H1 (cell line): ENCODE results near the gene THEMIS. TPM values are rescaled to one million over a fixed set of nuclear protein-coding genes. Genes with fewer than 3 reads are reported as not detected.

Source experiments
- CTCF ChIA-PET: fragments of 300-600 bp; sonication (Branson Sonifier 250); formaldehyde crosslinking; loops from one replicate; lab custom pipeline; 2021; ENCODE audit not compliant: partially characterized antibody; lab: Charles Lee
- POLR2A ChIA-PET: fragments of 300-600 bp; sonication (Branson Sonifier 250); formaldehyde crosslinking; loops from one replicate; lab custom pipeline; 2021; ENCODE audit warnings: inconsistent platforms; ENCODE audit not compliant: partially characterized antibody; lab: Charles Lee
- DNase-seq, 2 experiments: peaks; one replicate each; pipeline versions ENCODE4 v3.0.0 to v3.0.0-alpha.2; 2010 to 2022; ENCODE audit warnings: low spot score in 2 of 2, low read depth in 1 of 2, mixed read lengths in 1 of 2
- FAIRE-seq: peaks from 2 replicates; lab custom pipeline; 2011; peaks lifted over from hg19 to GRCh38; lab: Jason Lieb, UNC
- H2AFZ ChIP-seq: 2 replicates; pipeline ENCODE4 v1.8.1; 2012; ENCODE audit warnings: low read length, inconsistent platforms
- H2AK5ac ChIP-seq: 2 replicates; pipeline ENCODE4 v1.6.1; 2013; ENCODE audit warnings: low read depth, low read length
- H2BK120ac ChIP-seq: replicated peaks from 2 replicates; pipeline ENCODE3; 2013; ENCODE audit warnings: low read depth, low read length, inconsistent platforms
- H2BK12ac ChIP-seq: 2 replicates; pipeline ENCODE4 v1.6.1; 2013; ENCODE audit warnings: low read depth, low read length
- H2BK15ac ChIP-seq: 2 replicates; pipeline ENCODE4 v1.6.1; 2013; ENCODE audit warnings: low read length
- H2BK20ac ChIP-seq: 2 replicates; pipeline ENCODE4 v1.6.1; 2013; ENCODE audit warnings: low read length
- H2BK5ac ChIP-seq: 2 replicates; pipeline ENCODE4 v1.6.1; 2013; ENCODE audit warnings: low read depth, low read length
- H3K14ac ChIP-seq: 2 replicates; pipeline ENCODE4 v1.6.1; 2013; ENCODE audit warnings: inconsistent platforms; ENCODE audit not compliant: insufficient read length
- H3K18ac ChIP-seq: 2 replicates; pipeline ENCODE4 v1.6.1; 2013; ENCODE audit warnings: low read length; ENCODE audit errors: extremely low read depth
- H3K23ac ChIP-seq: 2 replicates; pipeline ENCODE4 v1.6.1; 2013; ENCODE audit warnings: inconsistent platforms; ENCODE audit not compliant: insufficient read length
- H3K23me2 ChIP-seq: 2 replicates; pipeline ENCODE4 v1.6.1; 2013; ENCODE audit warnings: low read depth, low read length
- H3K27ac ChIP-seq: 2 replicates; pipeline ENCODE4 v1.6.1; 2011; ENCODE audit warnings: low read depth, low read length, inconsistent platforms
- H3K27me3 ChIP-seq, 4 experiments: replicated peaks in 1 of 4; 1 replicate in 1 of 4; 2 replicates in 3 of 4; pipeline versions ENCODE4 v1.6.1 to v1.8.1; 2011 to 2013; ENCODE audit warnings: low read length in 3 of 4, mild to moderate bottlenecking in 3 of 4, inconsistent platforms in 2 of 4, mixed read lengths in 2 of 4, moderate library complexity in 1 of 4; ENCODE audit not compliant: control insufficient read depth in 3 of 4, insufficient read depth in 3 of 4; ENCODE audit errors: extremely low read depth in 1 of 4
- H3K36me3 ChIP-seq, 4 experiments: 2 replicates each; pipeline versions ENCODE4 v1.6.1 to v1.8.1; 2011 to 2013; ENCODE audit warnings: mild to moderate bottlenecking in 4 of 4, low read length in 3 of 4, moderate library complexity in 2 of 4, control low read depth in 1 of 4, inconsistent platforms in 1 of 4; ENCODE audit not compliant: insufficient read depth in 4 of 4, control insufficient read depth in 2 of 4
- H3K4ac ChIP-seq: replicated peaks from 2 replicates; pipeline ENCODE3; 2013; ENCODE audit warnings: low read length, low read depth, mixed read lengths, inconsistent platforms; ENCODE audit not compliant: insufficient read length
- H3K4me1 ChIP-seq, 4 experiments: replicated peaks in 1 of 4; 1 replicate in 1 of 4; 2 replicates in 3 of 4; pipeline versions ENCODE4 v1.6.1 to v1.8.1; 2011 to 2013; ENCODE audit warnings: low read length in 3 of 4, inconsistent platforms in 2 of 4, mixed read lengths in 1 of 4; ENCODE audit not compliant: insufficient read depth in 4 of 4, control insufficient read depth in 3 of 4
- H3K4me2 ChIP-seq, 2 experiments: 2 replicates each; pipeline versions ENCODE4 v1.6.1 to v1.8.1; 2011 to 2013; ENCODE audit warnings: low read depth in 2 of 2, low read length in 2 of 2, control low read depth in 1 of 2, inconsistent platforms in 1 of 2, mild to moderate bottlenecking in 1 of 2; ENCODE audit not compliant: insufficient read depth in 1 of 2
- H3K4me3 ChIP-seq, 4 experiments: fragments of 200-600, 300-600 bp in 1 of 4; sonication (generic), shearing (Covaris generic), sonication (Bioruptor Twin) in 1 of 4; 2 replicates each; pipeline versions ENCODE4 v1.5.1 to v1.8.1; 2011 to 2016; ENCODE audit warnings: low read length in 4 of 4, low read depth in 3 of 4, control low read depth in 2 of 4, inconsistent platforms in 2 of 4, mild to moderate bottlenecking in 2 of 4, mixed read lengths in 1 of 4, moderate library complexity in 1 of 4; ENCODE audit not compliant: insufficient read depth in 2 of 4; ENCODE audit errors: extremely low read depth in 1 of 4
- H3K56ac ChIP-seq: replicated peaks from 2 replicates; pipeline ENCODE3; 2013; ENCODE audit warnings: low read depth, mild to moderate bottlenecking, mixed read lengths, low read length, inconsistent platforms; ENCODE audit not compliant: insufficient read length
- H3K79me1 ChIP-seq: 2 replicates; pipeline ENCODE4 v1.6.1; 2013; ENCODE audit warnings: low read depth, low read length, control low read depth
- H3K79me2 ChIP-seq, 2 experiments: 2 replicates each; pipeline versions ENCODE4 v1.6.1 to v1.8.1; 2012 to 2013; ENCODE audit warnings: low read length in 2 of 2, mild to moderate bottlenecking in 2 of 2, inconsistent platforms in 1 of 2; ENCODE audit not compliant: insufficient read depth in 2 of 2, control insufficient read depth in 1 of 2
- H3K9ac ChIP-seq, 4 experiments: replicated peaks in 1 of 4; 1 replicate in 1 of 4; 2 replicates in 3 of 4; pipeline versions ENCODE4 v1.6.1 to v1.8.1; 2011 to 2013; ENCODE audit warnings: low read depth in 3 of 4, low read length in 3 of 4, control low read depth in 2 of 4, mild to moderate bottlenecking in 2 of 4, moderate library complexity in 2 of 4, inconsistent platforms in 1 of 4; ENCODE audit errors: extremely low read depth in 1 of 4
- H3K9me3 ChIP-seq, 2 experiments: 2 replicates each; pipeline versions ENCODE4 v1.6.1 to v1.8.1; 2012 to 2013; ENCODE audit warnings: mild to moderate bottlenecking in 2 of 2, moderate library complexity in 2 of 2, control low read depth in 1 of 2, inconsistent platforms in 1 of 2, low read depth in 1 of 2, low read length in 1 of 2, mixed read lengths in 1 of 2; ENCODE audit not compliant: insufficient read depth in 2 of 2
- H4K20me1 ChIP-seq, 2 experiments: replicated peaks in 1 of 2; 2 replicates each; pipeline versions ENCODE3 to v1.8.1; 2011 to 2013; ENCODE audit warnings: inconsistent platforms in 2 of 2, low read length in 2 of 2, mild to moderate bottlenecking in 1 of 2; ENCODE audit not compliant: insufficient read depth in 2 of 2, control insufficient read depth in 1 of 2
- H4K5ac ChIP-seq: 2 replicates; pipeline ENCODE4 v1.6.1; 2013; ENCODE audit warnings: low read length, low read depth, mixed read lengths, inconsistent platforms; ENCODE audit not compliant: insufficient read length
- H4K8ac ChIP-seq: 2 replicates; pipeline ENCODE4 v1.8.0; 2013; ENCODE audit warnings: mild to moderate bottlenecking, moderate library complexity, low read length, inconsistent platforms; ENCODE audit not compliant: insufficient read depth; ENCODE audit errors: extremely low read depth
- H4K91ac ChIP-seq: replicated peaks from 2 replicates; pipeline ENCODE3; 2013; ENCODE audit warnings: low read length, mixed read lengths, inconsistent platforms; ENCODE audit not compliant: insufficient read length
- CBX5 ChIP-seq: fragments of 300-800, 300-1000 bp; sonication (generic); IDR thresholded peaks from 2 replicates; pipeline ENCODE4 v1.7.1; 2016; ENCODE audit warnings: antibody characterized with exemption, low read length, low read depth
- EGR1 ChIP-seq: IDR thresholded peaks from 2 replicates; pipeline ENCODE4 v1.6.1; 2011; ENCODE audit warnings: low read depth, low read length, borderline replicate concordance
- JUND ChIP-seq: IDR thresholded peaks from 2 replicates; pipeline ENCODE4 v1.6.1; 2011; ENCODE audit warnings: mild to moderate bottlenecking, improper control_type of control experiment, low read length
- KDM1A ChIP-seq: fragments of 200-600, 300-600 bp; sonication (generic); IDR thresholded peaks from 2 replicates; pipeline ENCODE4 v1.7.1; 2016; ENCODE audit warnings: mild to moderate bottlenecking, low read length, borderline replicate concordance
- NRF1 ChIP-seq: IDR thresholded peaks from 2 replicates; pipeline ENCODE4 v1.6.1; 2011; ENCODE audit warnings: mild to moderate bottlenecking, low read depth, low read length, improper control_type of control experiment
- PHF8 ChIP-seq: fragments of 200-600 bp; sonication (generic); conservative IDR thresholded peaks from 2 replicates; pipeline ENCODE4 v1.7.1; 2012; ENCODE audit warnings: low read depth, mild to moderate bottlenecking, inconsistent platforms, low read length, moderate library complexity
- SAP30 ChIP-seq: fragments of 300-600 bp; sonication (generic); IDR thresholded peaks from 2 replicates; pipeline ENCODE4 v1.7.1; 2012; ENCODE audit warnings: low read length, moderate library complexity, mild to moderate bottlenecking, inconsistent platforms; ENCODE audit not compliant: insufficient read depth, insufficient replicate concordance
- TBP ChIP-seq: IDR thresholded peaks from 2 replicates; pipeline ENCODE4 v1.6.1; 2011; ENCODE audit warnings: low read depth, low read length, improper control_type of control experiment
- TCF12 ChIP-seq: IDR thresholded peaks from 2 replicates; pipeline ENCODE4 v1.6.1; 2011; ENCODE audit warnings: low read depth, mild to moderate bottlenecking, low read length
- ZNF274 ChIP-seq: IDR thresholded peaks from 2 replicates; pipeline ENCODE4 v1.7.0; 2012; ENCODE audit warnings: low read length, borderline replicate concordance; ENCODE audit errors: extremely low read depth
- WGBS, 2 experiments: shearing (Covaris generic) in 1 of 2; methylation state at CpG; one replicate each; pipeline versions ENCODE4 v1.1.6 to v1.1.7; 2013 to 2015; ENCODE audit warnings: low lambda C conversion rate in 2 of 2, mixed read lengths in 2 of 2, inconsistent platforms in 1 of 2, low coverage in 1 of 2, missing lambda C conversion rate in 1 of 2; ENCODE audit not compliant: insufficient replicate concordance in 2 of 2, insufficient coverage in 1 of 2, insufficient read length in 1 of 2; ENCODE audit errors: extremely low coverage in 1 of 2, missing lambda C conversion rate in 1 of 2; 5-methylcytosine and 5-hydroxymethylcytosine counted together
- polyA plus RNA-seq, 7 experiments: library from polyadenylated mRNA; depleted of rRNA in 3 of 7; stranded (reverse) in 5 of 7; unstranded in 2 of 7; fragments of >200 nt in 5 of 7; fragments of 200-250 nt in 2 of 7; gene quantifications; 1 replicate in 5 of 7; 2 replicates in 1 of 7; 4 replicates in 1 of 7; pipeline versions ENCODE4 v1.2.1 to v1.2.3, GENCODE V29; 2011 to 2013; ENCODE audit warnings: missing spikeins in 2 of 7, mixed read lengths in 2 of 7
- total RNA-seq: library from RNA; stranded (reverse); fragmentation: NEBNext Ultra II Directional; extraction: Animal tissue kit (Norgen Biotek cat#: 25700); gene quantifications from 2 replicates; pipeline ENCODE4 v1.2.1, GENCODE V29; 2021

The THEMIS gene
- total and polyA plus RNA-seq, 2 of the 8 experiments (the other 6 are each of a cell fraction or from before 2014, with no cell fraction given) = not detected

- Histone ChIP-seq H3K9ac (no peak overlapping the region), H3K23me2 (no peaks in the 10 kb centered on the region), H2AK5ac (no peak overlapping the region), H4K91ac (no peak overlapping the region), H2BK5ac (no peak overlapping the region), H4K5ac (no peak overlapping the region), H3K79me1 (no peaks in the 10 kb centered on the region), H2BK120ac (no peak overlapping the region), H2BK20ac (no peak overlapping the region), H3K36me3 (no peaks in the 10 kb centered on the region), H3K4me2 (no peak overlapping the region), H2AFZ (no peak overlapping the region), H4K8ac (no peak overlapping the region), H3K56ac (no peak overlapping the region), H3K14ac (no peak overlapping the region), H4K20me1 (no peaks in the 10 kb centered on the region), H3K79me2 (no peaks in the 10 kb centered on the region), H3K23ac (no peak overlapping the region), H3K4me1 (no peaks in the 10 kb centered on the region), H2BK15ac (no peak overlapping the region), H3K4ac (no peak overlapping the region), H2BK12ac (no peak overlapping the region)
- POLR2A ChIA-PET = no interaction called here
- DNase-seq = no peak
- CTCF ChIA-PET = no interaction called here
- 92% methylated on average over 1 of the region's 1 CpG; no CpG with 5 or more reads in 1 of the 2 experiments for WGBS, 2 experiments
- no peak for FAIRE-seq
- TF ChIP-seq ZNF274 (no peak), TCF12 (no peak), EGR1 (no peak), CBX5 (no peak), SAP30 (no peak), PHF8 (no peak), JUND (no peak), NRF1 (no peak), TBP (no peak), KDM1A (no peak)
- TF ChIP-seq, all 59 proteins: peak for 0
- no peaks in the 10 kb centered on the region for H3K9me3 ChIP-seq
- no peak overlapping the region for H3K27ac ChIP-seq
- H3K18ac ChIP-seq = no peak overlapping the region
- H3K4me3 ChIP-seq = no peak overlapping the region
- no peaks in the 10 kb centered on the region for H3K27me3 ChIP-seq
These were observed 34.1 kb upstream of the THEMIS start for GRCh38 chr6:127934956-127935355.
